ENCODE measurements around the gene MAD2L2. TPM values are rescaled to one million over a fixed set of nuclear protein-coding genes. Genes with fewer than 3 reads are reported as not detected.

The MAD2L2 gene
- total RNA-seq, 1 donor, result 30.7 TPM

GRCh38 chr1:11668516-11668915 is 12.4 kb downstream of the MAD2L2 start:
- H3K4me3 ChIP-seq (ENCODE audit: low read depth, low read length), result no peak overlapping the region
- TF ChIP-seq, protein P1, sequence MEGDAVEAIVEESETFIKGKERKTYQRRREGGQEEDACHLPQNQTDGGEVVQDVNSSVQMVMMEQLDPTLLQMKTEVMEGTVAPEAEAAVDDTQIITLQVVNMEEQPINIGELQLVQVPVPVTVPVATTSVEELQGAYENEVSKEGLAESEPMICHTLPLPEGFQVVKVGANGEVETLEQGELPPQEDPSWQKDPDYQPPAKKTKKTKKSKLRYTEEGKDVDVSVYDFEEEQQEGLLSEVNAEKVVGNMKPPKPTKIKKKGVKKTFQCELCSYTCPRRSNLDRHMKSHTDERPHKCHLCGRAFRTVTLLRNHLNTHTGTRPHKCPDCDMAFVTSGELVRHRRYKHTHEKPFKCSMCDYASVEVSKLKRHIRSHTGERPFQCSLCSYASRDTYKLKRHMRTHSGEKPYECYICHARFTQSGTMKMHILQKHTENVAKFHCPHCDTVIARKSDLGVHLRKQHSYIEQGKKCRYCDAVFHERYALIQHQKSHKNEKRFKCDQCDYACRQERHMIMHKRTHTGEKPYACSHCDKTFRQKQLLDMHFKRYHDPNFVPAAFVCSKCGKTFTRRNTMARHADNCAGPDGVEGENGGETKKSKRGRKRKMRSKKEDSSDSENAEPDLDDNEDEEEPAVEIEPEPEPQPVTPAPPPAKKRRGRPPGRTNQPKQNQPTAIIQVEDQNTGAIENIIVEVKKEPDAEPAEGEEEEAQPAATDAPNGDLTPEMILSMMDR (IDR thresholded peaks at IDR 0.05; ENCODE audit: insufficient read depth, low read depth, low read length), result no peak
- DNase-seq (ENCODE audit: low read depth), result no peak

DNA sequence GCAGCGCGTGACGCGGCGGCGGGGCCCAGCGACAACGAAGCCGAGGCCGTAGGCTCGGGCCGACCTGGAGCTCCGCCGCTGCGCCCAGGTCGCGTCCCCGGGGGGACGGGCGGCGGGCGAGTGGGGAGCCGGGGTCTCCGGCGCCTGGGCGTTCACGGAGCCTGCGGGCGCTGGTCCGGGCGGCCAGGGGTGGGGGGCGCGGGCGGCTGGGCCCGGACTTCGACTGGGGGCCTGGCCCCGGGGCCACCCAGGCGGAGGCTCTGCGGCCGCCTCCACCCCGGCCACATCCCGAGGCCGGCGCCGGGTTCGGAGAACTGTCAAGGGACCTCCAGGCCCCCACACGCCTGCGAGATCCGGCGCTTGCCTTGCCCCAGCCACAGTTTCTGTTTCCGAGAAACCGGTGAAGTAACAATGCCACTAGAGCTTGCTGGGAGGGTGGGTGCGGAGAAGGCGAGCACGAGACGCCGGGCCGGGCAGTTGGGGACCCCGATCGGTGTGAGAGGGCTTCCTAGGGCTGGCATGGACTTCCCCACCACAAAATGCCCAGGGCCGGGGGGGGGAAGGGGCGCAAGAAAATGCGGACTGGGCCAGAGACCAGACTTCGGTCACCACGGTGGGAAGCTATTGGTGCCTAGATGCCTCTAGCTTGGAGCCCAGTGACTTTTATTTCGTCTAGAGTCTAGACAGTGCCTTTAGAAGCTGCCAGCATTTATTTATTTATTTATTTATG is 16.4 kb downstream of the MAD2L2 start:
- TF ChIP-seq, protein P1 (IDR thresholded peaks at IDR 0.05; ENCODE audit: insufficient read depth, low read depth, low read length), result no peak
- peak; percentile 36 for DNase-seq (ENCODE audit: low read depth)
- peak overlapping the region; percentile 62 for H3K4me3 ChIP-seq (ENCODE audit: low read depth, low read length)

GRCh38 chr1:11661103-11661502 is 19.8 kb downstream of the MAD2L2 start:
- TF ChIP-seq, protein P1 (IDR thresholded peaks at IDR 0.05; ENCODE audit: insufficient read depth, low read depth, low read length), result no peak
- H3K4me3 ChIP-seq (ENCODE audit: low read depth, low read length), result no peak overlapping the region
- DNase-seq (ENCODE audit: low read depth), result no peak

GRCh38 chr1:11659748-11660147 is 21.2 kb downstream of the MAD2L2 start:
- no peak for DNase-seq (ENCODE audit: low read depth)
- H3K4me3 ChIP-seq (ENCODE audit: low read depth, low read length), result no peak overlapping the region
- TF ChIP-seq, protein P1 (IDR thresholded peaks at IDR 0.05; ENCODE audit: insufficient read depth, low read depth, low read length), result no peak

DNA sequence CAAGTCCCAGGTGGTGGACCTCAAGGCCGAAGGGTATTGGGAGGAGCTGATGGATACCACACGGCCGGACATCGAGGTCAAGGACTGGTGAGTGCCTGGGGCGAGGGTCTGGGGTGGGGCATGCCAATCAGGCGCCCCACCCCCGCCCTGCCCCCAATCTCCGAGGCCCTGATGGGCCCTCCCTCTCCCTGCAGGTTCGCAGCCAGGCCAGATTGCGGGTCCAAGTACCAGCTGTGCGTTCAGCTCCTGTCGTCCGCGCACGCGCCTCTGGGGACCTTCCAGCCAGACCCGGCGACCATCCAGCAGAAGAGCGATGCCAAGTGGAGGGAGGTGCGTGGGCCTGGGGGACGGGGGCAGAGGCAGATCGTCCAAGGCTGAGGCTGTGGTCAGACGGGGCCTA is 22.4 kb downstream of the MAD2L2 start:
- no peak for DNase-seq (ENCODE audit: low read depth)
- no peak overlapping the region for H3K4me3 ChIP-seq (ENCODE audit: low read depth, low read length)
- TF ChIP-seq, protein P1 (IDR thresholded peaks at IDR 0.05; ENCODE audit: insufficient read depth, low read depth, low read length), result no peak

GRCh38 chr1:11657654-11658053 is 23.3 kb downstream of the MAD2L2 start:
- TF ChIP-seq, protein P1 (IDR thresholded peaks at IDR 0.05; ENCODE audit: insufficient read depth, low read depth, low read length), result no peak
- no peak overlapping the region for H3K4me3 ChIP-seq (ENCODE audit: low read depth, low read length)
- no peak for DNase-seq (ENCODE audit: low read depth)

All from fibroblast of villous mesenchyme (primary cell).